LNCaP clone FGC (cell line): ENCODE results near the gene FAM241A.
A peak's percentile ranks its signal among the peaks of the same experiment; 100 is the strongest.
"Not testable (repeated sequence)": the region's sequence is repeated elsewhere in the genome, so short reads cannot be mapped to it uniquely, and the experiment has no call there.

Experiments used
- DNase-seq: peaks from one replicate; pipeline ENCODE4 v3.0.0-alpha.2; 2011; ENCODE audit warnings: low read depth
- H3K4me3 ChIP-seq: 2 replicates; pipeline ENCODE4 v1.5.1; 2011; ENCODE audit warnings: mild to moderate bottlenecking, low read depth, low read length, control low read depth
- TF ChIP-seq, protein P1 (sequence below): IDR thresholded peaks from 2 replicates; pipeline ENCODE4 v1.5.1; 2012; ENCODE audit warnings: mild to moderate bottlenecking; ENCODE audit not compliant: control insufficient read depth, insufficient read depth; ENCODE audit errors: extremely low read depth

The FAM241A gene

DNA sequence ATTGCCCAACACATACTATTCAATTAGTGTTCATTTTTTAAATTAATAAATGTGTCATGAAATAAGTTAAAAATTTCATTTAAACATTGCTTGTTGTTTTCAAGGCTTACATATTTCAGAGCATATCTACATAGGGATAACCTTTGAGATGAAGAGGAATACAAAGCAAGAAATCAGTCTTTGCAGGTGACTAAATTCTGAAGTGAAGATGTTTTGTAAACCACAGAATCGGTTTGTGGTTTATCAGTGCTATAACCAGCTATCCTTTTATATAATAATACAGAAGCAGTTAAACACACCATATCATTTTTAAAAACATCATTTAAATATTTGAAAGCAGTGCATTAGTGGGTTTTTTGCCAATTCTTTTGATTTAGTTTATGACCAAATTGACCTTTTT lies 26.9 kb downstream of the FAM241A start:
- TF ChIP-seq, protein P1, sequence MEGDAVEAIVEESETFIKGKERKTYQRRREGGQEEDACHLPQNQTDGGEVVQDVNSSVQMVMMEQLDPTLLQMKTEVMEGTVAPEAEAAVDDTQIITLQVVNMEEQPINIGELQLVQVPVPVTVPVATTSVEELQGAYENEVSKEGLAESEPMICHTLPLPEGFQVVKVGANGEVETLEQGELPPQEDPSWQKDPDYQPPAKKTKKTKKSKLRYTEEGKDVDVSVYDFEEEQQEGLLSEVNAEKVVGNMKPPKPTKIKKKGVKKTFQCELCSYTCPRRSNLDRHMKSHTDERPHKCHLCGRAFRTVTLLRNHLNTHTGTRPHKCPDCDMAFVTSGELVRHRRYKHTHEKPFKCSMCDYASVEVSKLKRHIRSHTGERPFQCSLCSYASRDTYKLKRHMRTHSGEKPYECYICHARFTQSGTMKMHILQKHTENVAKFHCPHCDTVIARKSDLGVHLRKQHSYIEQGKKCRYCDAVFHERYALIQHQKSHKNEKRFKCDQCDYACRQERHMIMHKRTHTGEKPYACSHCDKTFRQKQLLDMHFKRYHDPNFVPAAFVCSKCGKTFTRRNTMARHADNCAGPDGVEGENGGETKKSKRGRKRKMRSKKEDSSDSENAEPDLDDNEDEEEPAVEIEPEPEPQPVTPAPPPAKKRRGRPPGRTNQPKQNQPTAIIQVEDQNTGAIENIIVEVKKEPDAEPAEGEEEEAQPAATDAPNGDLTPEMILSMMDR: no peak
- DNase-seq: no peak
- no peak overlapping the region for H3K4me3 ChIP-seq

DNA sequence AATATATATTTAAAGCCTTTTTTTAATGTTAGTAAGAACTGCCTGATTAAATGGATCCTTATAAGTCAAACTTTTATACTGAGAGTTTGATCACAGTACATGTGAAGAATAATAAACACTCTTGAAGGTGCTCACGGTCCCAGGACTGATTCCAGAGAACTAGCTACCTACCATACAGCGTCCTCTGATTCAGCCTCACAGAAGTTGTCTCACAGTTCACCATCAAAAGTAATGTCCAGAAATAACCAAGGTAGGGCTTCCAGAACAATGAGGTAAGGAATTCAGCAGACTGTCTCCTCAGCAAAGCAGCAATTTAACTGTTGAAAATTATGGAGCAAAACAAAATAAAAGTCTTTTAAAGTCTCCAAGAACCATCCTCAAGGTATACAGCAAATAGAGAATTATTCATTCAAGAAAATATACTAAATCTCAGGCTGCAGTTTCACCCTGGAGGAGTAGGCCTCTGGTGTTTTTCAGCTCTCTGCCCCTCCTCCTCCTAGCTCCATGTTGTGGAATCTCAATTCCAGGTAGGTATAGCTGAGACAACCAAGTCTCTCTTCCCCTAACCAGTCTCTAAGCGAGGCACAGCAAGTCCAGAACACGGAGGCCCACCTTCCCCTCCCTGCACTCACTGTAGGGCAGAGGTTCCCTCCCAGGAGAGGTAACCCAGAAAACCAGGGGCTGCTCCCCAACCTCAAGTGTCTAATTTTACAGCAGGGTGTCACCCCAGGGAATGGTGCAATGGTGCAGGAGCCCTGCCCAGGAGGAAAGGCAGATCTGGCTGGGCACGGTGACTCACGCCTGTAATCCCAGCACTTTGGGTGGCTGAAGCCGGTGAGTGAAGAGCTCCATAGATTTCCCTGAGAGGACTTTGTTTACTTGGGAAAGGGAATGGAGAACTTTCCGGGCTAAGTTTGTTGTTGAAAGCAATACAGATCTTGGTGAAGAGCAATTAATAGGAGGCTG lies 28.6 kb downstream of the FAM241A start:
- DNase-seq: no peak
- no peak overlapping the region for H3K4me3 ChIP-seq
- TF ChIP-seq, protein P1: no peak

DNA sequence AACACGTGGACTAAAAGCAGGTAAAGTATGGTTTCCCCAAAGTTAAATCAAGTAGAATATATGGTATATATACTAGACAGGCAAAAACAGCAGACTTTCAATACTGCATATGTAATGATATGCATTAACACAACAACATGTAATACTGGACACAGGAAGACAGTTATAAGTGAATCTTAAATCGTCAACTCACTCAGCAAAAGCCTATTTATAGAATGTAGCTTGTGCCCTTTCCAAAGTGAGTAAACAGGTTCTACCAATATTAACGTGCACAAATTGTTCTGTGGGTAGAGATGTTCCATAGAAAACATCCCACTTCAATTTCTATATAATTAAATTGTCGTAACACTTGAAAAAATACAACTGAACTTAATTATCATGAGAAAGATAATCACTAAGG lies 30.6 kb downstream of the FAM241A start:
- TF ChIP-seq, protein P1: no peak
- no peak overlapping the region for H3K4me3 ChIP-seq
- no peak for DNase-seq

DNA sequence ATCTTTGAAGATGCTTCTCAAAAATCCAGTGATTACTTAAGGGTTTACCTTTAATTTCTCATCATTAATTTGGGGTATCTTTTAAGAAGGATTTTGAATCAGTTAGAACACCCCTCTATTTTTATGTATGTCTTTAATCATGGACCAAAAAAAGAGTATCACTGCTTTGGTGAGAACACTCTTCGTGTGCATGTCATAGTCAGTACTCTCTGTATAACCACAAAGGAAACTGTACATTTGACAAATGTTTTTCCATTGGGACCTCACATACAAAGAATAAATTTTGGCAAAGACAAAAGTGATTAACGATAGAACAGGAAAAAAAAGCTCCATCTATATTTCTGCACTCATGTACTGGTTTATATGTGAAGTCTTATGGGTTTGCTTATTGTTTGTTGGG lies 31.3 kb downstream of the FAM241A start:
- no peak overlapping the region for H3K4me3 ChIP-seq
- TF ChIP-seq, protein P1: no peak
- no peak for DNase-seq

DNA sequence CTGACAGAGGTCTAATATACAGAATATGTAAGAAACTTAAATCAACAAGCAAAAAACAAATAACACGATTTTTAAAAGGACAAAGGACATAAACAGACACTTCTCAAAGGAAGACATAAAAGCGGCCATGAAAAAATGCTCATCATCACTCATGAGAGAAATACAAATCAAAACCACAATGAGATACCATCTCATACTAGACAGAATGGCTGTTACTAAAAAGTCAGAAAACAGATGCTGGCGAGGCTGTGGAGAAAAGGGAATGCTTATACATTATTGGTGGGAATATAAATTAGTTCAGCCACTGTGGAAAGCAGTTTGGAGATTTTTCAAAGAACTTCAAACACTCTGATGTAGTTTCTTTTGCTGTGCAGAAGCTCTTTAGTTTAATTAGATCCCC lies 33.5 kb downstream of the FAM241A start:
- not testable (repeated sequence) for DNase-seq, H3K4me3 ChIP-seq

DNA sequence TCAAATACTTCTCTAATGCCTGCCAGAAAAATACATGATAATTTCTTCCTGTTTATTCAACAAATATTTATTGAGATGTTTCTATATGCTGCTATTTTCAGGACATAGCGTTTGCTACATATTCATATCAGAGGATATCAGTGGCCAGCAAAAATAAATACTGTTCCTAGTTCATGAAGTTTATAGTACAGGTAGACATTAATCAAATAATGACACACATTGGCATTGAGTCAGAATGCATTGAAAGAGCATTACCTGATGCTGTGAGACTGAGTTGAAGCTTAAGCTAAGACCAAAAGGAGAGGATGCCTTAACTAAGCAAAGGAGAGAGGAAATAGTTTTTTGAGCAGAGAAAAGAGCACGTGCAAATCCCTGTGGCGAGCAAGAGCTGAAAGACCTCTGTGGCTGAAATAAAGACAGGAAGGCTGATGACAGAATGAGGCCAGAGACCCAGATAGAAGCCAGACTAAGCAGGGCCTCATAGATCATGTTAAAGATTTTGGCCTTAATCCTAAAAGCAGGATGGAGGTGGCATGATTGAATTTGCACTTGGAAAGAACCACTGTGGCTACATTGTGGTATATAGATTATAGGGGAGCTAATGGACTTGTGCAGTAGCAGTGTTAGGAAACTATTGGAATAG lies 36.2 kb downstream of the FAM241A start:
- TF ChIP-seq, protein P1: no peak
- H3K4me3 ChIP-seq: no peak overlapping the region
- peak; percentile 63 for DNase-seq

DNA sequence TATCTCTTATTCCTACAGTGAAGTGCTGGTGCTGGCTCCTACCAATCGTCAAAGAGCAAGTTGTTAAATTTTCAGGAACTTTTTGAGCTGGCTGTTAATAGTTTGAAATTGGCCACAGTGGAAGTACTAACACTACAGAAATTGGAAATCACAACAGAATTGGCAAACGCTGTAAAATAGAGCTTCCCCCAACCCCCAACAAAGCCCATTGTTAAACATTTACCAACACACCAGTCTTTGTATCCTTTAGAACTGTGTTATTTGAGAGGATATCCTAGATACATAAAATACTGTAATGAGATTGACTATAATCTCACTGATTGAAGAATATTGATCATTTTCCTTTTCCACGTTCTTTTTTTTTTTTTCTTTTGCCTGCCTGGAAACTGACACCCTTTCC lies 37.4 kb downstream of the FAM241A start:
- TF ChIP-seq, protein P1: no peak
- DNase-seq: no peak
- H3K4me3 ChIP-seq: no peak overlapping the region
